SK-N-SH (cell line): Measurements from ENCODE around the gene SLC35D2. TPM values are rescaled to one million over a fixed set of nuclear protein-coding genes. Genes with fewer than 3 reads are reported as not detected.
A peak's percentile ranks its signal among the peaks of the same experiment; 100 is the strongest.

Source experiments
- CTCF ChIA-PET: fragments of 300-600, 350-600 bp; formaldehyde crosslinking; extraction: SDS; loops from one replicate; lab custom pipeline; 2021; lab: Yijun Ruan, JAX
- POLR2A ChIA-PET: fragments of 350-600 bp; sonication (Branson Sonifier 250); formaldehyde crosslinking; extraction: SDS; loops from one replicate; lab custom pipeline; 2020; ENCODE audit warnings: antibody characterized with exemption, inconsistent platforms; lab: Yijun Ruan, JAX
- DNase-seq: peaks from one replicate; pipeline ENCODE4 v3.0.0; 2012
- H2AFZ ChIP-seq: fragments of 200-600 bp; sonication (generic); 2 replicates; pipeline ENCODE4 v1.8.1; 2016; ENCODE audit warnings: antibody characterized with exemption, mild to moderate bottlenecking, low read depth
- H3F3A ChIP-seq: fragments of 200-600 bp; sonication (generic); replicated peaks from 2 replicates; pipeline ENCODE3; 2016; ENCODE audit warnings: antibody characterized with exemption, mild to moderate bottlenecking; ENCODE audit not compliant: insufficient read depth
- H3K27ac ChIP-seq, 2 experiments: fragments of 200-500 bp in 1 of 2; fragments of 200-600 bp in 1 of 2; sonication (Bioruptor generic) in 1 of 2; sonication (generic), shearing (Covaris generic) in 1 of 2; 2 replicates each; pipeline versions ENCODE4 v1.5.1 to v1.6.1; 2014 to 2016; ENCODE audit warnings: low read depth in 2 of 2, inconsistent platforms in 1 of 2, low read length in 1 of 2, mild to moderate bottlenecking in 1 of 2, mixed read lengths in 1 of 2
- H3K27me3 ChIP-seq: fragments of 200-600 bp; sonication (generic), shearing (Covaris generic); 2 replicates; pipeline ENCODE4 v1.6.1; 2016; ENCODE audit warnings: mixed run types; ENCODE audit not compliant: insufficient read depth
- H3K36me3 ChIP-seq, 2 experiments: fragments of 200-500 bp in 1 of 2; fragments of 200-600 bp in 1 of 2; sonication (Bioruptor generic) in 1 of 2; sonication (generic) in 1 of 2; replicated peaks in 1 of 2; 2 replicates each; pipeline versions ENCODE3 to v1.5.1; 2014 to 2016; ENCODE audit warnings: low read length in 1 of 2, mild to moderate bottlenecking in 1 of 2; ENCODE audit not compliant: insufficient read depth in 2 of 2, control insufficient read depth in 1 of 2
- H3K4me1 ChIP-seq, 2 experiments: fragments of 200-500 bp in 1 of 2; fragments of 200-600 bp in 1 of 2; sonication (Bioruptor generic) in 1 of 2; sonication (generic), shearing (Covaris generic) in 1 of 2; 2 replicates each; pipeline versions ENCODE4 v1.5.1 to v1.6.1; 2014 to 2016; ENCODE audit warnings: low read depth in 1 of 2, low read length in 1 of 2, mixed run types in 1 of 2; ENCODE audit not compliant: insufficient read depth in 2 of 2, control insufficient read depth in 1 of 2
- H3K4me2 ChIP-seq: fragments of 200-600 bp; sonication (generic), shearing (Covaris generic); 2 replicates; pipeline ENCODE4 v1.6.1; 2017; ENCODE audit warnings: mixed run types
- H3K4me3 ChIP-seq, 2 experiments: fragments of 200-500 bp in 1 of 2; fragments of 200-600 bp in 1 of 2; sonication (Bioruptor generic) in 1 of 2; sonication (generic), shearing (Covaris generic) in 1 of 2; 2 replicates each; pipeline versions ENCODE4 v1.5.1 to v1.8.1; 2014 to 2016; ENCODE audit warnings: low read depth in 2 of 2, inconsistent platforms in 1 of 2, low read length in 1 of 2, mild to moderate bottlenecking in 1 of 2, mixed read lengths in 1 of 2, moderate library complexity in 1 of 2
- H3K79me2 ChIP-seq: fragments of 200-600 bp; sonication (generic); 2 replicates; pipeline ENCODE4 v1.8.1; 2017; ENCODE audit warnings: mild to moderate bottlenecking; ENCODE audit not compliant: insufficient read depth
- H3K9ac ChIP-seq: fragments of 200-600 bp; sonication (generic); 2 replicates; pipeline ENCODE4 v1.6.1; 2017; ENCODE audit warnings: mixed run types
- H3K9me2 ChIP-seq: fragments of 200-600 bp; sonication (generic); 2 replicates; pipeline ENCODE4 v1.6.1; 2017; ENCODE audit warnings: mixed run types
- H3K9me3 ChIP-seq: fragments of 200-600 bp; sonication (generic); 2 replicates; pipeline ENCODE4 v1.6.1; 2017; ENCODE audit warnings: mixed run types, mild to moderate bottlenecking, moderate library complexity
- H4K20me1 ChIP-seq: fragments of 200-600 bp; sonication (generic); 2 replicates; pipeline ENCODE4 v1.6.1; 2017; ENCODE audit warnings: mild to moderate bottlenecking, mixed run types; ENCODE audit not compliant: insufficient read depth
- EP300 ChIP-seq, 2 experiments: IDR thresholded peaks; 2 replicates each; pipeline versions ENCODE4 v1.4.0 to v1.6.1; 2012; ENCODE audit warnings: borderline replicate concordance in 1 of 2, low read depth in 1 of 2, low read length in 1 of 2
- EZH2phosphoT487 ChIP-seq: fragments of 200-600 bp; sonication (generic); IDR thresholded peaks from 2 replicates; pipeline ENCODE4 v1.6.1; 2017; ENCODE audit warnings: low read depth, mixed run types, mild to moderate bottlenecking, antibody characterized with exemption, moderate library complexity, borderline replicate concordance
- FOSL2 ChIP-seq: IDR thresholded peaks from 2 replicates; pipeline ENCODE4 v1.4.0; 2012; ENCODE audit warnings: low read depth, mild to moderate bottlenecking, moderate library complexity, borderline replicate concordance
- FOXM1 ChIP-seq: IDR thresholded peaks from 2 replicates; pipeline ENCODE4 v1.4.0; 2012; ENCODE audit warnings: low read depth, mild to moderate bottlenecking
- GABPA ChIP-seq: IDR thresholded peaks from 2 replicates; pipeline ENCODE4 v1.4.0; 2012; ENCODE audit warnings: low read depth, mild to moderate bottlenecking
- JUND ChIP-seq: IDR thresholded peaks from 2 replicates; pipeline ENCODE4 v1.4.0; 2012
- MEF2A ChIP-seq: IDR thresholded peaks from 2 replicates; pipeline ENCODE4 v1.4.0; 2012; ENCODE audit warnings: low read depth, borderline replicate concordance
- NFIC ChIP-seq: IDR thresholded peaks from 2 replicates; pipeline ENCODE4 v1.4.0; 2012; ENCODE audit warnings: borderline replicate concordance
- RAD21 ChIP-seq: IDR thresholded peaks from 2 replicates; pipeline ENCODE4 v1.6.1; 2012; ENCODE audit warnings: mild to moderate bottlenecking, low read length
- RCOR1 ChIP-seq: fragments of 150-350 bp; IDR thresholded peaks from 2 replicates; pipeline ENCODE4 v1.6.1; 2017; ENCODE audit warnings: antibody characterized with exemption, low read length
- RFX5 ChIP-seq: IDR thresholded peaks from 2 replicates; pipeline ENCODE4 v1.6.1; 2012; ENCODE audit warnings: mild to moderate bottlenecking, improper control_type of control experiment, low read length
- SIN3A ChIP-seq: IDR thresholded peaks from 2 replicates; pipeline ENCODE4 v1.6.1; 2012; ENCODE audit warnings: low read depth, mild to moderate bottlenecking, low read length, moderate library complexity, borderline replicate concordance
- SMC3 ChIP-seq: IDR thresholded peaks from 2 replicates; pipeline ENCODE4 v1.6.1; 2012; ENCODE audit warnings: low read depth, low read length, improper control_type of control experiment
- TCF12 ChIP-seq: IDR thresholded peaks from 2 replicates; pipeline ENCODE4 v1.4.0; 2012
- YY1 ChIP-seq: IDR thresholded peaks from 2 replicates; pipeline ENCODE4 v1.4.0; 2012; ENCODE audit warnings: low read depth, mild to moderate bottlenecking
- WGBS: methylation state at CpG from one replicate; pipeline ENCODE4 v1.1.6; 2017; ENCODE audit warnings: low lambda C conversion rate; 5-methylcytosine and 5-hydroxymethylcytosine counted together
- polyA plus RNA-seq, 3 experiments: library from polyadenylated mRNA; depleted of rRNA; stranded (reverse); fragments of >200 nt; gene quantifications; 2 replicates each; pipeline ENCODE4 v1.2.3, GENCODE V29; 2012
- TF ChIP-seq, protein P1 (sequence below): fragments of 150-350 bp; IDR thresholded peaks from 2 replicates; pipeline ENCODE4 v1.6.1; 2016; ENCODE audit warnings: mild to moderate bottlenecking, low read depth, low read length
- TF ChIP-seq, protein P2 (sequence below): IDR thresholded peaks from 2 replicates; pipeline ENCODE4 v1.6.1; 2012; ENCODE audit warnings: mild to moderate bottlenecking, low read depth, low read length, moderate library complexity
- TF ChIP-seq, protein P3 (sequence below): IDR thresholded peaks from 2 replicates; pipeline ENCODE4 v1.4.0; 2012; ENCODE audit warnings: low read depth
- TF ChIP-seq, protein P4 (sequence below): IDR thresholded peaks from 2 replicates; pipeline ENCODE4 v1.4.0; 2012; ENCODE audit warnings: low read depth, borderline replicate concordance

SLC35D2 gene
- polyA plus RNA-seq, 1 of the 3 experiments (the other 2 are of a cell fraction) = 26.1 TPM

DNA sequence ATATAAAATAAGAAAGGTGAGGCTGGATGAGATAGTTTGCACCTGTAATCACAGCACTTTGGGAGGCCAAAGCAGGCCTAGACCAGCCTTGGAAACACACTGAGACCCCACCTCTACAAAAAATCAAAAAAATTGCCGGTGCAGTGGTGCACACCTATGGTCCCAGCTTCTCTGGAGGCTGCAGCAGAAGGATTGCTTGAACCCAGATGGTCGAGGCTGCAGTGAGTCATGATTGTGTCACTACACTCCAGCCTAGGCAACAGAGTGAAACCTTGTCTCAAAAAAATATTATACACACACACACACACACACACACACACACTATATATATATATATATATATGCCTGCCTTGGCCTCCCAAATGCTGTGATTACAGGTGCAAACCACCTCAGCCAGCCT, 1.3 kb downstream of the SLC35D2 start:
- CTCF ChIA-PET = interaction anchor here (1.2 to 2.1 kb wide), 4 partner anchors 13 to 217 kb away, joined by 3 to 7 read pairs (median 4); no protein-coding TSS in a partner anchor
- Histone ChIP-seq H2AFZ (no peak overlapping the region), H3K79me2 (peaks cover 65% of the 10 kb centered on the region), H3K9ac (no peak overlapping the region), H4K20me1 (peaks cover 10% of the 10 kb centered on the region), H3K9me3 (no peaks in the 10 kb centered on the region), H3K27me3 (no peaks in the 10 kb centered on the region), H3K4me2 (peak overlapping the region; percentile 99), H3F3A (peaks cover 24% of the 10 kb centered on the region), H3K4me1 (peaks cover 20 to 23% of the 10 kb centered on the region in 2 experiments), H3K36me3 (peaks cover 6 to 11% of the 10 kb centered on the region in 2 experiments), H3K4me3 (no peak overlapping the region; a peak in 2 of 4 replicates), H3K9me2 (no peaks in the 10 kb centered on the region), H3K27ac (no peak overlapping the region)
- DNase-seq = no peak
- peak; percentile 61; the same call in 1 of the 2 replicates for TF ChIP-seq FOSL2
- TF ChIP-seq JUND = peak; percentile 42
- no peak for TF ChIP-seq GABPA
- no peak for TF ChIP-seq RAD21
- no peak for TF ChIP-seq YY1
- no peak for TF ChIP-seq RFX5
- TF ChIP-seq, protein P1, sequence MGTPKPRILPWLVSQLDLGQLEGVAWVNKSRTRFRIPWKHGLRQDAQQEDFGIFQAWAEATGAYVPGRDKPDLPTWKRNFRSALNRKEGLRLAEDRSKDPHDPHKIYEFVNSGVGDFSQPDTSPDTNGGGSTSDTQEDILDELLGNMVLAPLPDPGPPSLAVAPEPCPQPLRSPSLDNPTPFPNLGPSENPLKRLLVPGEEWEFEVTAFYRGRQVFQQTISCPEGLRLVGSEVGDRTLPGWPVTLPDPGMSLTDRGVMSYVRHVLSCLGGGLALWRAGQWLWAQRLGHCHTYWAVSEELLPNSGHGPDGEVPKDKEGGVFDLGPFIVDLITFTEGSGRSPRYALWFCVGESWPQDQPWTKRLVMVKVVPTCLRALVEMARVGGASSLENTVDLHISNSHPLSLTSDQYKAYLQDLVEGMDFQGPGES = no peak
- TF ChIP-seq TCF12 = peak; percentile 55
- TF ChIP-seq, protein P2, sequence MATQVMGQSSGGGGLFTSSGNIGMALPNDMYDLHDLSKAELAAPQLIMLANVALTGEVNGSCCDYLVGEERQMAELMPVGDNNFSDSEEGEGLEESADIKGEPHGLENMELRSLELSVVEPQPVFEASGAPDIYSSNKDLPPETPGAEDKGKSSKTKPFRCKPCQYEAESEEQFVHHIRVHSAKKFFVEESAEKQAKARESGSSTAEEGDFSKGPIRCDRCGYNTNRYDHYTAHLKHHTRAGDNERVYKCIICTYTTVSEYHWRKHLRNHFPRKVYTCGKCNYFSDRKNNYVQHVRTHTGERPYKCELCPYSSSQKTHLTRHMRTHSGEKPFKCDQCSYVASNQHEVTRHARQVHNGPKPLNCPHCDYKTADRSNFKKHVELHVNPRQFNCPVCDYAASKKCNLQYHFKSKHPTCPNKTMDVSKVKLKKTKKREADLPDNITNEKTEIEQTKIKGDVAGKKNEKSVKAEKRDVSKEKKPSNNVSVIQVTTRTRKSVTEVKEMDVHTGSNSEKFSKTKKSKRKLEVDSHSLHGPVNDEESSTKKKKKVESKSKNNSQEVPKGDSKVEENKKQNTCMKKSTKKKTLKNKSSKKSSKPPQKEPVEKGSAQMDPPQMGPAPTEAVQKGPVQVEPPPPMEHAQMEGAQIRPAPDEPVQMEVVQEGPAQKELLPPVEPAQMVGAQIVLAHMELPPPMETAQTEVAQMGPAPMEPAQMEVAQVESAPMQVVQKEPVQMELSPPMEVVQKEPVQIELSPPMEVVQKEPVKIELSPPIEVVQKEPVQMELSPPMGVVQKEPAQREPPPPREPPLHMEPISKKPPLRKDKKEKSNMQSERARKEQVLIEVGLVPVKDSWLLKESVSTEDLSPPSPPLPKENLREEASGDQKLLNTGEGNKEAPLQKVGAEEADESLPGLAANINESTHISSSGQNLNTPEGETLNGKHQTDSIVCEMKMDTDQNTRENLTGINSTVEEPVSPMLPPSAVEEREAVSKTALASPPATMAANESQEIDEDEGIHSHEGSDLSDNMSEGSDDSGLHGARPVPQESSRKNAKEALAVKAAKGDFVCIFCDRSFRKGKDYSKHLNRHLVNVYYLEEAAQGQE = no peak
- TF ChIP-seq, protein P3, sequence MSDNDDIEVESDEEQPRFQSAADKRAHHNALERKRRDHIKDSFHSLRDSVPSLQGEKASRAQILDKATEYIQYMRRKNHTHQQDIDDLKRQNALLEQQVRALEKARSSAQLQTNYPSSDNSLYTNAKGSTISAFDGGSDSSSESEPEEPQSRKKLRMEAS = no peak
- WGBS = 44% methylated on average over 2 of the region's 2 CpGs
- POLR2A ChIA-PET = no interaction called here

DNA sequence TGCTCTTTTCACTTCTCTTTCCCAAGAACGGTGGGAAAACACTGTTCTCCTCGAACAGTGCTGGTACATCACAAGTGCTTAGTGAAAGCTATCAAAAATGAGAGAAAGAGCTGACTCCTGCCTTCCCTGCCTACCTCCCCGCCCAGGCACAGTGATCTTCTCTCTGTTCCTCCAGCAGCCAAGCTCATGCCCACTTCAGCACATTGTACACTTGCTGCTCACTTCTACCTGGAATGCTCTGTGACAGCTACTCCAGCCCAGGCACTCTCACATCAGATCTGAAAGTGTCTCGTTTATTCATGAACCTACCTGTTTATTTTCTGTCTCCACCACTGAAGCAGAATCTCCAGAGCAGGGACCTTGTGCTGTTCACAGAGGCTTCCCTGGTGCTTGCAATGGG, 1.8 kb downstream of the SLC35D2 start:
- 94% methylated on average over 4 of the region's 4 CpGs for WGBS
- ChIA-PET CTCF (interaction anchor here (1.2 to 2.1 kb wide), 4 partner anchors 13 to 218 kb away, joined by 3 to 7 read pairs (median 4); no protein-coding TSS in a partner anchor), POLR2A (no interaction called here)
- Histone ChIP-seq H3K4me1 (peaks cover 23 to 25% of the 10 kb centered on the region in 2 experiments), H3K36me3 (peaks cover 5 to 11% of the 10 kb centered on the region in 2 experiments), H3F3A (peaks cover 28% of the 10 kb centered on the region), H3K79me2 (peaks cover 69% of the 10 kb centered on the region), H3K27me3 (no peaks in the 10 kb centered on the region), H3K4me2 (peak overlapping the region; percentile 99), H2AFZ (no peak overlapping the region), H4K20me1 (peaks cover 10% of the 10 kb centered on the region), H3K9me2 (no peaks in the 10 kb centered on the region), H3K9me3 (no peaks in the 10 kb centered on the region), H3K4me3 (no peak overlapping the region; a peak in 1 of 4 replicates), H3K27ac (no peak overlapping the region), H3K9ac (no peak overlapping the region)
- no peak for TF ChIP-seq RFX5
- TF ChIP-seq EZH2phosphoT487 = no peak
- TF ChIP-seq SMC3 = no peak
- no peak for TF ChIP-seq EP300 (IDR thresholded peaks at IDR 0.05; ENCODE audit: borderline replicate concordance in 1 of 2, low read depth in 1 of 2, low read length in 1 of 2)
- no peak for TF ChIP-seq FOSL2
- TF ChIP-seq, protein P4, sequence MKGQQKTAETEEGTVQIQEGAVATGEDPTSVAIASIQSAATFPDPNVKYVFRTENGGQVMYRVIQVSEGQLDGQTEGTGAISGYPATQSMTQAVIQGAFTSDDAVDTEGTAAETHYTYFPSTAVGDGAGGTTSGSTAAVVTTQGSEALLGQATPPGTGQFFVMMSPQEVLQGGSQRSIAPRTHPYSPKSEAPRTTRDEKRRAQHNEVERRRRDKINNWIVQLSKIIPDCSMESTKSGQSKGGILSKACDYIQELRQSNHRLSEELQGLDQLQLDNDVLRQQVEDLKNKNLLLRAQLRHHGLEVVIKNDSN = no peak
- no peak for TF ChIP-seq RCOR1
- TF ChIP-seq NFIC = no peak
- TF ChIP-seq MEF2A = no peak
- TF ChIP-seq SIN3A = no peak
- TF ChIP-seq FOXM1 = no peak
- no peak for DNase-seq
